H9 (cell line): Measurements from ENCODE around the gene NOS1AP. TPM values are rescaled to one million over a fixed set of nuclear protein-coding genes. Genes with fewer than 3 reads are reported as not detected.

ENCODE experiments used
- DNase-seq: peaks from one replicate; pipeline ENCODE4 v3.0.0-alpha.2; 2017
- H2AFZ ChIP-seq: one replicate; pipeline ENCODE4 v1.6.1; 2013; ENCODE audit warnings: mild to moderate bottlenecking, low read length, control low read depth, moderate library complexity
- H2AK5ac ChIP-seq: 2 replicates; pipeline ENCODE4 v1.6.1; 2013; ENCODE audit warnings: low read length, control low read depth, mixed read lengths; ENCODE audit not compliant: insufficient read length
- H2BK120ac ChIP-seq: one replicate; pipeline ENCODE4 v1.6.1; 2013; ENCODE audit warnings: low read depth, mild to moderate bottlenecking, low read length, control low read depth, inconsistent platforms; ENCODE audit not compliant: poor library complexity, severe bottlenecking
- H2BK12ac ChIP-seq: 2 replicates; pipeline ENCODE4 v1.6.1; 2013; ENCODE audit warnings: low read length, control low read depth, mixed read lengths, low read depth; ENCODE audit not compliant: insufficient read length
- H2BK15ac ChIP-seq: 2 replicates; pipeline ENCODE4 v1.6.1; 2013; ENCODE audit warnings: low read depth, low read length, control low read depth
- H2BK20ac ChIP-seq: one replicate; pipeline ENCODE4 v1.6.1; 2013; ENCODE audit warnings: low read depth, mild to moderate bottlenecking, low read length, control low read depth, inconsistent platforms; ENCODE audit not compliant: poor library complexity, severe bottlenecking
- H2BK5ac ChIP-seq: 2 replicates; pipeline ENCODE4 v1.6.1; 2013; ENCODE audit warnings: low read length, control low read depth, mixed read lengths; ENCODE audit not compliant: insufficient read length
- H3K14ac ChIP-seq: 2 replicates; pipeline ENCODE4 v1.6.1; 2013; ENCODE audit warnings: low read length, control low read depth; ENCODE audit not compliant: insufficient read depth
- H3K18ac ChIP-seq: 2 replicates; pipeline ENCODE4 v1.6.1; 2013; ENCODE audit warnings: low read depth, mild to moderate bottlenecking, mixed read lengths, low read length, control low read depth; ENCODE audit not compliant: insufficient read length
- H3K23ac ChIP-seq: 2 replicates; pipeline ENCODE4 v1.6.1; 2013; ENCODE audit warnings: low read length, control low read depth, mixed read lengths, low read depth; ENCODE audit not compliant: insufficient read length
- H3K23me2 ChIP-seq: 2 replicates; pipeline ENCODE4 v1.6.1; 2013; ENCODE audit warnings: low read depth, mild to moderate bottlenecking, mixed read lengths, low read length, control low read depth; ENCODE audit not compliant: insufficient read length, poor library complexity, severe bottlenecking
- H3K27ac ChIP-seq: 2 replicates; pipeline ENCODE4 v1.5.1; 2013; ENCODE audit warnings: low read length, control low read depth, mixed read lengths, low read depth; ENCODE audit not compliant: insufficient read length
- H3K27me3 ChIP-seq: 2 replicates; pipeline ENCODE4 v1.6.1; 2013; ENCODE audit warnings: low read length, control low read depth, inconsistent platforms; ENCODE audit not compliant: insufficient read depth
- H3K4ac ChIP-seq: 2 replicates; pipeline ENCODE4 v1.6.1; 2013; ENCODE audit warnings: low read depth, mild to moderate bottlenecking, control low read depth, inconsistent platforms, low read length, moderate library complexity
- H3K4me1 ChIP-seq: 2 replicates; pipeline ENCODE4 v1.6.1; 2013; ENCODE audit warnings: low read length, control low read depth, inconsistent platforms; ENCODE audit not compliant: insufficient read depth
- H3K4me2 ChIP-seq: 2 replicates; pipeline ENCODE4 v1.6.1; 2013; ENCODE audit warnings: low read length, control low read depth, mixed read lengths; ENCODE audit not compliant: insufficient read length, insufficient read depth
- H3K56ac ChIP-seq: 2 replicates; pipeline ENCODE4 v1.6.1; 2013; ENCODE audit warnings: low read depth, mild to moderate bottlenecking, mixed read lengths, low read length, control low read depth; ENCODE audit not compliant: insufficient read length
- H3K79me1 ChIP-seq: 2 replicates; pipeline ENCODE4 v1.6.1; 2013; ENCODE audit warnings: low read depth, mild to moderate bottlenecking, moderate library complexity, low read length, control low read depth, inconsistent platforms; ENCODE audit not compliant: insufficient read depth, poor library complexity, severe bottlenecking
- H3K79me2 ChIP-seq: 2 replicates; pipeline ENCODE4 v1.6.1; 2013; ENCODE audit warnings: low read length, control low read depth, inconsistent platforms; ENCODE audit not compliant: insufficient read depth
- H3K9ac ChIP-seq: 2 replicates; pipeline ENCODE4 v1.6.1; 2013; ENCODE audit warnings: low read length, control low read depth, mixed read lengths; ENCODE audit not compliant: insufficient read length; ENCODE audit errors: extremely low read depth
- H3K9me3 ChIP-seq: one replicate; pipeline ENCODE4 v1.6.1; 2013; ENCODE audit warnings: low read depth, low read length, inconsistent platforms; ENCODE audit not compliant: control insufficient read depth
- H3T11ph ChIP-seq: one replicate; pipeline ENCODE4 v1.6.1; 2013; ENCODE audit warnings: mild to moderate bottlenecking, low read length, control low read depth, inconsistent platforms
- H4K20me1 ChIP-seq: one replicate; pipeline ENCODE4 v1.6.1; 2013; ENCODE audit not compliant: control insufficient read depth, insufficient read length, insufficient read depth
- H4K5ac ChIP-seq: 2 replicates; pipeline ENCODE4 v1.6.1; 2013; ENCODE audit warnings: low read depth, mild to moderate bottlenecking, mixed read lengths, low read length, control low read depth; ENCODE audit not compliant: insufficient read length
- H4K8ac ChIP-seq: replicated peaks from 2 replicates; pipeline ENCODE4 v1.6.1; 2013; ENCODE audit warnings: low read length, control low read depth, mixed read lengths, low read depth; ENCODE audit not compliant: insufficient read length
- H4K91ac ChIP-seq: 2 replicates; pipeline ENCODE4 v1.6.1; 2013; ENCODE audit warnings: low read depth, mild to moderate bottlenecking, moderate library complexity, mixed read lengths, low read length, control low read depth; ENCODE audit not compliant: insufficient read length
- H3K27ac Mint-ChIP-seq, 3 experiments: 2 replicates in 2 of 3; 3 replicates in 1 of 3; pipeline ENCODE4 v1.8.0; 2020 to 2021; ENCODE audit warnings: mixed read lengths in 3 of 3, mild to moderate bottlenecking in 1 of 3, moderate library complexity in 1 of 3
- H3K27me3 Mint-ChIP-seq: 2 replicates; pipeline ENCODE4 v1.8.0; 2021; ENCODE audit warnings: low read depth, mild to moderate bottlenecking, moderate library complexity, mixed read lengths
- H3K36me3 Mint-ChIP-seq, 3 experiments: 2 replicates in 2 of 3; 3 replicates in 1 of 3; pipeline ENCODE4 v1.8.0; 2020 to 2021; ENCODE audit warnings: low read depth in 3 of 3, mixed read lengths in 3 of 3; ENCODE audit not compliant: insufficient read depth in 1 of 3
- H3K4me1 Mint-ChIP-seq, 2 experiments: 2 replicates each; pipeline ENCODE4 v1.8.0; 2020; ENCODE audit warnings: mixed read lengths in 2 of 2
- H3K4me3 Mint-ChIP-seq, 2 experiments: 2 replicates in 1 of 2; 3 replicates in 1 of 2; pipeline ENCODE4 v1.8.0; 2020 to 2021; ENCODE audit warnings: mild to moderate bottlenecking in 2 of 2, mixed read lengths in 2 of 2, moderate library complexity in 1 of 2
- H3K9me3 Mint-ChIP-seq, 2 experiments: 2 replicates in 1 of 2; 3 replicates in 1 of 2; pipeline ENCODE4 v1.8.0; 2020; ENCODE audit warnings: mild to moderate bottlenecking in 2 of 2, mixed read lengths in 2 of 2, moderate library complexity in 1 of 2
- CTCF ChIP-seq: fragments of 200-600 bp; sonication (generic); conservative IDR thresholded peaks from 3 replicates; pipeline ENCODE4 v1.8.0; 2021; ENCODE audit warnings: antibody characterized with exemption, mild to moderate bottlenecking
- WGBS: extraction: QIAGEN DNeasy Blood & Tissue Kit; methylation state at CpG from one replicate; pipeline ENCODE4 v1.1.7; 2013; ENCODE audit warnings: missing lambda C conversion rate, low lambda C conversion rate, mixed read lengths; ENCODE audit not compliant: insufficient read length; ENCODE audit errors: extremely low coverage; 5-methylcytosine and 5-hydroxymethylcytosine counted together
- total RNA-seq: library from RNA; stranded (reverse); gene quantifications from 2 replicates; pipeline ENCODE4 v1.2.1, GENCODE V29; 2021

Gene NOS1AP
- total RNA-seq, 1 experiment from 2014 or later, result 8.4 TPM

- H3K36me3 Mint-ChIP-seq, result 0 out of 7 replicates have a peak, but pooled peaks cover 0 to 1% (median 0%) of the 10 kb centered on the region in 3 experiments
- Histone ChIP-seq H2BK5ac (no peak overlapping the region), H3K27ac (no peak overlapping the region), H3K9me3 (no peaks in the 10 kb centered on the region), H4K91ac (no peak overlapping the region), H4K5ac (no peak overlapping the region), H2BK20ac (no peak overlapping the region), H2BK12ac (no peak overlapping the region), H3K27me3 (no peaks in the 10 kb centered on the region), H3K4ac (no peak overlapping the region), H3K18ac (no peak overlapping the region), H3T11ph (no peak overlapping the region), H3K23ac (no peak overlapping the region), H2BK120ac (no peak overlapping the region), H4K20me1 (no peaks in the 10 kb centered on the region), H3K23me2 (no peaks in the 10 kb centered on the region), H3K4me2 (no peak overlapping the region), H3K4me1 (no peaks in the 10 kb centered on the region; the same call in 1 of the 2 replicates), H3K14ac (no peak overlapping the region), H3K9ac (no peak overlapping the region), H2AFZ (no peak overlapping the region), H2AK5ac (no peak overlapping the region), H3K79me2 (no peaks in the 10 kb centered on the region), H3K56ac (no peak overlapping the region), H2BK15ac (no peak overlapping the region), H4K8ac (no peak overlapping the region), H3K79me1 (no peaks in the 10 kb centered on the region)
- TF ChIP-seq CTCF, result no peak
- H3K9me3 Mint-ChIP-seq, result no peaks in the 10 kb centered on the region
- H3K27ac Mint-ChIP-seq, result no peak overlapping the region
- no peak for DNase-seq
- peaks cover 26 to 33% of the 10 kb centered on the region in 2 experiments for H3K4me1 Mint-ChIP-seq
- no peak overlapping the region for H3K4me3 Mint-ChIP-seq
- WGBS, result no CpG with 5 or more reads among the region's 6 CpGs
- no peaks in the 10 kb centered on the region; the same call in 1 of the 2 replicates for H3K27me3 Mint-ChIP-seq
These were observed 173.3 kb downstream of the NOS1AP start for GRCh38 chr1:162242804-162243203.
